Activated T-helper 2 cell treated with anti-CD3 and anti-CD28 coated beads, Interferon-gamma antibody, Interleukin-2, Interleukin-4, amounts not matched to agents 10 μg/mL and 5 μg/mL and 100 μg/mL, durations not matched to agents 14 hours and 24 hours and 36 hours (primary cell): Measurements from ENCODE around the gene TRMT10C. TPM values are rescaled to one million over a fixed set of nuclear protein-coding genes. Genes with fewer than 3 reads are reported as not detected.
A peak's percentile ranks its signal among the peaks of the same experiment; 100 is the strongest.

Experiments used
- DNase-seq: peaks from one replicate; pipeline ENCODE4 v3.0.0; 2021; ENCODE audit warnings: low spot score
- H3K27ac Mint-ChIP-seq: one replicate; pipeline ENCODE4 v1.8.0; 2021; ENCODE audit warnings: mixed read lengths
- H3K27me3 Mint-ChIP-seq: one replicate; pipeline ENCODE4 v1.8.0; 2021; ENCODE audit warnings: low read depth, mixed read lengths
- H3K36me3 Mint-ChIP-seq: one replicate; pipeline ENCODE4 v1.8.0; 2021; ENCODE audit warnings: low read depth, mixed read lengths
- H3K4me1 Mint-ChIP-seq: one replicate; pipeline ENCODE4 v1.8.0; 2021; ENCODE audit warnings: low read depth, mixed read lengths
- H3K4me3 Mint-ChIP-seq: one replicate; pipeline ENCODE4 v1.8.0; 2021; ENCODE audit warnings: low read depth, mild to moderate bottlenecking, moderate library complexity, mixed read lengths
- H3K9me3 Mint-ChIP-seq: one replicate; pipeline ENCODE4 v1.8.0; 2021; ENCODE audit warnings: mixed read lengths
- intact Hi-C: fragments of 100-400 bp; cut with micrococcal nuclease; formaldehyde crosslinking; loops from one replicate; pipeline ENCODE4 v1.15.1; 2023
- total RNA-seq: library from RNA; stranded (reverse); gene quantifications from 2 replicates; pipeline ENCODE4 v1.2.3, GENCODE V29; 2022

TRMT10C gene
- 47.1 and 54.0 TPM in 2 replicates for total RNA-seq

GRCh38 chr3:101561630-101562328, at the start of gene TRMT10C:
Gene TRMT10C (plus strand): TSS chr3:101561868. CDS start chr3:101564782, 2,914 bp downstream.
- DNase-seq: peak; percentile 89
- peak within 1 kb of the TSS; percentile 97 for H3K27ac Mint-ChIP-seq
- no peaks in the 10 kb centered on the region for H3K9me3 Mint-ChIP-seq

GRCh38 chr3:101512396-101512645, 49.3 kb upstream of the TRMT10C start:
- DNase-seq: no peak
- H3K4me1 Mint-ChIP-seq: peaks cover 26% of the 10 kb centered on the region
- peak overlapping the region; percentile 96 for H3K4me3 Mint-ChIP-seq
- H3K9me3 Mint-ChIP-seq: no peaks in the 10 kb centered on the region
- intact Hi-C loops: loop anchor here (5.0 kb wide), 1 partner anchor 130 kb away; no protein-coding TSS in a partner anchor
- peak overlapping the region; percentile 93 for H3K27ac Mint-ChIP-seq
- H3K27me3 Mint-ChIP-seq: no peaks in the 10 kb centered on the region
- H3K36me3 Mint-ChIP-seq: peaks cover 12% of the 10 kb centered on the region

More at GRCh38 chr3:101561630-101562328, at the start of gene TRMT10C:
- peaks cover 26% of the 10 kb centered on the region for H3K4me1 Mint-ChIP-seq
- intact Hi-C loops: loop anchor here (1.0 to 2.0 kb wide), 5 partner anchors 13 to 163 kb away; partner anchors contain the start of genes CEP97, PCNP and ZBTB11
- peaks cover 1% of the 10 kb centered on the region for H3K27me3 Mint-ChIP-seq
- peak within 1 kb of the TSS; percentile 97 for H3K4me3 Mint-ChIP-seq
- peaks cover 44% of the 10 kb centered on the region for H3K36me3 Mint-ChIP-seq

- Mint-ChIP-seq H3K27ac (peak within 1 kb of the TSS; percentile 93), H3K27me3 (no peaks in the 10 kb centered on the region), H3K4me3 (peak within 1 kb of the TSS; percentile 96), H3K36me3 (peaks cover 12% of the 10 kb centered on the region), H3K4me1 (peaks cover 26% of the 10 kb centered on the region), H3K9me3 (no peaks in the 10 kb centered on the region)
- DNase-seq: peak; percentile 68
- intact Hi-C loops: loop anchor here (5.0 kb wide), 1 partner anchor 131 kb away; no protein-coding TSS in a partner anchor
These were observed 48.8 kb upstream of the TRMT10C start, which contains the start of gene SENP7 for GRCh38 chr3:101512646-101513418. Gene SENP7 (minus strand): TSS chr3:101513212. CDS start chr3:101513130, 82 bp downstream.

GRCh38 chr3:101513419-101513986, 48.2 kb upstream of the TRMT10C start:
- Mint-ChIP-seq H3K4me3 (peak overlapping the region; percentile 96), H3K27me3 (no peaks in the 10 kb centered on the region), H3K9me3 (no peaks in the 10 kb centered on the region), H3K4me1 (peaks cover 32% of the 10 kb centered on the region), H3K36me3 (peaks cover 8% of the 10 kb centered on the region), H3K27ac (peak overlapping the region; percentile 93)
- intact Hi-C loops: loop anchor here (5.0 kb wide), 1 partner anchor 131 kb away; no protein-coding TSS in a partner anchor
- DNase-seq: no peak

GRCh38 chr3:101518421-101518871, 43.2 kb upstream of the TRMT10C start:
- H3K9me3 Mint-ChIP-seq: no peaks in the 10 kb centered on the region
- H3K36me3 Mint-ChIP-seq: peaks cover 6% of the 10 kb centered on the region
- intact Hi-C loops: loop anchor here (1.0 to 5.0 kb wide), 6 partner anchors 25 to 1116 kb away; partner anchors contain the start of genes LNP1, TOMM70, TRMT10C and ZBTB11
- H3K27me3 Mint-ChIP-seq: no peaks in the 10 kb centered on the region
- H3K4me3 Mint-ChIP-seq: peak overlapping the region; percentile 53
- H3K4me1 Mint-ChIP-seq: peaks cover 39% of the 10 kb centered on the region
- peak; percentile 55 for DNase-seq
- H3K27ac Mint-ChIP-seq: peak overlapping the region; percentile 85

- peak overlapping the region; percentile 17 for H3K4me3 Mint-ChIP-seq
- H3K4me1 Mint-ChIP-seq: peaks cover 39% of the 10 kb centered on the region
- no peaks in the 10 kb centered on the region for H3K27me3 Mint-ChIP-seq
- peak overlapping the region; percentile 42 for H3K27ac Mint-ChIP-seq
- peaks cover 6% of the 10 kb centered on the region for H3K36me3 Mint-ChIP-seq
- intact Hi-C loops: loop anchor here (5.0 kb wide), 2 partner anchors 157 to 1118 kb away; partner anchors contain the start of genes LNP1, TOMM70 and ZBTB11
- H3K9me3 Mint-ChIP-seq: no peaks in the 10 kb centered on the region
- no peak for DNase-seq
These were observed 41.8 kb upstream of the TRMT10C start for GRCh38 chr3:101519685-101520365.

GRCh38 chr3:101521211-101521701, 40.4 kb upstream of the TRMT10C start:
- H3K4me3 Mint-ChIP-seq: peak overlapping the region; percentile 37
- no peak for DNase-seq
- intact Hi-C loops: no loop called here
- H3K9me3 Mint-ChIP-seq: no peaks in the 10 kb centered on the region
- no peaks in the 10 kb centered on the region for H3K27me3 Mint-ChIP-seq
- H3K4me1 Mint-ChIP-seq: peaks cover 39% of the 10 kb centered on the region
- H3K36me3 Mint-ChIP-seq: peaks cover 6% of the 10 kb centered on the region
- H3K27ac Mint-ChIP-seq: peak overlapping the region; percentile 34

- Mint-ChIP-seq H3K27me3 (no peaks in the 10 kb centered on the region), H3K36me3 (peaks cover 14% of the 10 kb centered on the region)
These were observed 34.2 kb upstream of the TRMT10C start for GRCh38 chr3:101527441-101527840.

GRCh38 chr3:101527906-101528305, 33.8 kb upstream of the TRMT10C start:
- intact Hi-C loops: no loop called here
- no peaks in the 10 kb centered on the region for H3K27me3 Mint-ChIP-seq
- peaks cover 14% of the 10 kb centered on the region for H3K9me3 Mint-ChIP-seq
- DNase-seq: no peak
- no peak overlapping the region for H3K4me3 Mint-ChIP-seq
- no peak overlapping the region for H3K27ac Mint-ChIP-seq
- peaks cover 10% of the 10 kb centered on the region for H3K36me3 Mint-ChIP-seq
- peaks cover 27% of the 10 kb centered on the region for H3K4me1 Mint-ChIP-seq

More at GRCh38 chr3:101527441-101527840, 34.2 kb upstream of the TRMT10C start:
- H3K4me1 Mint-ChIP-seq: peaks cover 27% of the 10 kb centered on the region
- no peak for DNase-seq
- H3K4me3 Mint-ChIP-seq: no peak overlapping the region
- peaks cover 14% of the 10 kb centered on the region for H3K9me3 Mint-ChIP-seq
- intact Hi-C loops: no loop called here
- no peak overlapping the region for H3K27ac Mint-ChIP-seq

- Mint-ChIP-seq H3K9me3 (peaks cover 14% of the 10 kb centered on the region), H3K36me3 (peaks cover 9% of the 10 kb centered on the region), H3K4me3 (no peak overlapping the region), H3K27me3 (no peaks in the 10 kb centered on the region), H3K4me1 (peaks cover 28% of the 10 kb centered on the region), H3K27ac (no peak overlapping the region)
- DNase-seq: no peak
- intact Hi-C loops: no loop called here
These were observed 31.6 kb upstream of the TRMT10C start for GRCh38 chr3:101529816-101530685.

- H3K27me3 Mint-ChIP-seq: no peaks in the 10 kb centered on the region
- no peak for DNase-seq
- intact Hi-C loops: no loop called here
- peaks cover 9% of the 10 kb centered on the region for H3K36me3 Mint-ChIP-seq
- H3K9me3 Mint-ChIP-seq: peaks cover 14% of the 10 kb centered on the region
- H3K4me3 Mint-ChIP-seq: no peak overlapping the region
- no peak overlapping the region for H3K27ac Mint-ChIP-seq
- peaks cover 28% of the 10 kb centered on the region for H3K4me1 Mint-ChIP-seq
These were observed 31.0 kb upstream of the TRMT10C start for GRCh38 chr3:101530686-101531047.
